ENCODE measurements around the gene ADIPOR2.

ADIPOR2 gene

GRCh38 chr12:1773937-1774655, 83.2 kb downstream of the ADIPOR2 start:
- DNase-seq (ENCODE audit: low read depth in 2 of 2), result no peak

- no peak for DNase-seq (ENCODE audit: low read depth in 2 of 2)
Observed at GRCh38 chr12:1776170-1776921, 85.5 kb downstream of the ADIPOR2 start.

- no peak for DNase-seq (ENCODE audit: low read depth in 2 of 2)
Observed at GRCh38 chr12:1777798-1778197, 86.9 kb downstream of the ADIPOR2 start.

GRCh38 chr12:1778911-1779310, 88.0 kb downstream of the ADIPOR2 start:
- no peak for DNase-seq (ENCODE audit: low read depth in 2 of 2)

GRCh38 chr12:1779783-1780182, 88.9 kb downstream of the ADIPOR2 start:
- DNase-seq (ENCODE audit: low read depth in 2 of 2), result no peak

GRCh38 chr12:1781772-1782171, 90.9 kb downstream of the ADIPOR2 start:
- DNase-seq (ENCODE audit: low read depth in 2 of 2), result no peak

GRCh38 chr12:1782215-1782614, 91.3 kb downstream of the ADIPOR2 start:
- no peak for DNase-seq (ENCODE audit: low read depth in 2 of 2)

GRCh38 chr12:1787714-1788113, 96.8 kb downstream of the ADIPOR2 start:
- no peak for DNase-seq (ENCODE audit: low read depth in 2 of 2)

GRCh38 chr12:1790444-1790843, 99.6 kb downstream of the ADIPOR2 start:
- no peak for DNase-seq (ENCODE audit: low read depth in 2 of 2)

- peak in 1 of 2 donors; percentile 39 for DNase-seq (ENCODE audit: low read depth in 2 of 2)
Observed at GRCh38 chr12:1791104-1791841, 100.4 kb downstream of the ADIPOR2 start.

GRCh38 chr12:1792406-1792805, 101.5 kb downstream of the ADIPOR2 start:
- DNase-seq (ENCODE audit: low read depth in 2 of 2), result no peak

- DNase-seq (ENCODE audit: low read depth in 2 of 2), result no peak
Observed at GRCh38 chr12:1793426-1794210, 102.7 kb downstream of the ADIPOR2 start.

- DNase-seq (ENCODE audit: low read depth in 2 of 2), result no peak
Observed at GRCh38 chr12:1794440-1795090, 103.7 kb downstream of the ADIPOR2 start.

- no peak for DNase-seq (ENCODE audit: low read depth in 2 of 2)
Observed at GRCh38 chr12:1795221-1795784, 104.4 kb downstream of the ADIPOR2 start.

- peak; percentile 83 for DNase-seq (ENCODE audit: low read depth in 2 of 2)
Observed at GRCh38 chr12:1795785-1796514, 105.1 kb downstream of the ADIPOR2 start.

GRCh38 chr12:1796515-1797010, 105.7 kb downstream of the ADIPOR2 start:
- peak in 1 of 2 donors; percentile 14 for DNase-seq (ENCODE audit: low read depth in 2 of 2)

- DNase-seq (ENCODE audit: low read depth in 2 of 2), result no peak
Observed at GRCh38 chr12:1797011-1797901, 106.4 kb downstream of the ADIPOR2 start.

- DNase-seq (ENCODE audit: low read depth in 2 of 2), result no peak
Observed at GRCh38 chr12:1797991-1798640, 107.2 kb downstream of the ADIPOR2 start.

Measured in stimulated activated CD8-positive, alpha-beta memory T cell treated with anti-CD3 and anti-CD28 coated beads, Interleukin-7, amount 100 ng/mL, for 1 hour (primary cell).